Measurements from ENCODE around the gene XNDC1N.
"Not testable (repeated sequence)": the region's sequence is repeated elsewhere in the genome, so short reads cannot be mapped to it uniquely, and the experiment has no call there.

XNDC1N gene

GRCh38 chr11:71930556-71931244 is 2.3 kb upstream of the XNDC1N start:
- no peak for DNase-seq

GRCh38 chr11:71929491-71929890 is 1.1 kb upstream of the XNDC1N start:
- DNase-seq: no peak

DNA sequence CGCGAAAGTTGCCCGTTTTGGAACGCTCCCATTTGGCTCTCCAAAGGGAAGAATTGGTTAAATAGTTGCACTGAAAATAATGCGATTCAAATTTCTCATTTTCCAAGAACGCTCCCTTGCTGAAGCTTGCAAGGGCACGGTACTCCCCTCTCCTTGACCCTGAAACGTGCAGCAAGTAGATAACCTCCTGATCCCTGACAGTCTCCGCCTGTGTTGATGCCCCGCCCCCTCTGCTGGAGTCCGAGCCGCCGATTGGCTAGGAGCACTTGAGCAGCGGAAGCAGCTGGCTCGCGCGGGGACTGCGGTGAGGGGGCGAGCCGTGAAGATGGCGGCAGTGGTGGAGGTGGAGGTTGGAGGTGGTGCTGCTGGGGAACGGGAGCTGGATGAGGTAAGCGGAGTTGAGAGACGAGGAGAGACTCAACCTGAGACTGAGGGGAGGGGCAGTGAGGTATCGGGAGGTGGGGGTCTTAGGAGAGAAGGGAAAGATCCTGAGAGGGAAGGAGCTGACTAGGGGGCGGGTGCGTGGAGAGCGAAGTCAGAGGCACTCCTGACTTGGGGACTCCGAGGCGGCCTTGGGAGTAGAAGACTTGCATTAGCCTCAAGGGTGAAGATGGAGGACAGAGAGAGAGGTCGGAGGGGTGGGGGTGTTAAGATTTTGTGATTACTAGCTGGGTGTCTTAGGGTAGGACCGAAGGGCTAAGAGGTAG is 496 bp upstream of the XNDC1N start, which contains the start of gene RNF121:
TSS of gene RNF121 (plus strand) at position 310 of the 707 bp plus-strand sequence. CDS start at position 326, 16 bp downstream.
- peak; percentile 98 for DNase-seq

DNA sequence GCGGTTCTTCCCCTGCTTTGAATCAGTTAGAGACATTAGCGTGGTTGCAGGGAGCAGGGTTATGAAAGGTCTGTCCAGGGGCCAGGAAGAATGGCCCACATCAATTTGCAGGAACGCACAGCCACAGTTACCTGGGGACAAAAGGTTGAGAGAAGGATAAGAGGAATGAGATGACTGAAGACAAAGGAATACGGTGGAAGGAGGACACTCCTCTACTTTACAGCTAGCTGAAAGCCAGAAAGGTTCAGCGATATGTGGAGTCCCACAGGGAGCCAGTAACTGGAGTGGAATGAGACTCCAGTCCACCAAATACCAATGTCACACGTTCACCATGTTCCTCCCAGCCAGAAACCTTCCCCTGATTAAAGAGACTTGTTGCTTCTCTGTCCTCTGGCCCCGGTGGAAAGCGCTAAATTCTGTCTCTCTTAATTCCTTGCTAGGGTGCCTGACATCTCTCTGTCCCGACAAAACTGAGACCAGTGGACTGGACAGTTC is 10.7 kb downstream of the XNDC1N start:
- no peak for DNase-seq

DNA sequence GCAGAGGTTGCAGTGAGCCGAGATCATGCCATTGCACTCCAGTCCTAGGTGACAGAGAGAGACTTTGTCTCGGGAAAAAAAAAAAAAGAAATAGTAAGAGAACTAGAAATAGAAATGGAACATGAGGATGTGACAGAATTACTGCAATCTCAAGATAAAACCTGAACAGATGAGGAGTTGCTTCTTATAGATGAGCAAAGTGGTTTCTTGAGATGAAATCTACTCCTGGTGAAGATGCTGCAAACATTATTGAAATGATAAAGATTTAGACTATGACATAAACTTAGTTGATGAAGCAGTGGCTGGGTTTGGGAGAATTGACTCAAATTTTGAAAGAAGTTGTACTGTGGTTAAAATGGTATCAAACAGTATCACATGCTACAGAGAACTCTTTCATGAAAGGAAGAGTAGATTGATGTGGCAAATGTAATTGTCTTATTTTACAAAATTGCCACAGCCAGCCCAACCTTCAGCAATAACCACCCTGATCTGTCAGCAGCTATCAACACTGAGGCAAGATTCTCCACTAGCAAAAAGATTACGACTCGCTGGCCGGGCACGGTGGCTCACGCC is 13.7 kb downstream of the XNDC1N start:
- DNase-seq: no peak

DNA sequence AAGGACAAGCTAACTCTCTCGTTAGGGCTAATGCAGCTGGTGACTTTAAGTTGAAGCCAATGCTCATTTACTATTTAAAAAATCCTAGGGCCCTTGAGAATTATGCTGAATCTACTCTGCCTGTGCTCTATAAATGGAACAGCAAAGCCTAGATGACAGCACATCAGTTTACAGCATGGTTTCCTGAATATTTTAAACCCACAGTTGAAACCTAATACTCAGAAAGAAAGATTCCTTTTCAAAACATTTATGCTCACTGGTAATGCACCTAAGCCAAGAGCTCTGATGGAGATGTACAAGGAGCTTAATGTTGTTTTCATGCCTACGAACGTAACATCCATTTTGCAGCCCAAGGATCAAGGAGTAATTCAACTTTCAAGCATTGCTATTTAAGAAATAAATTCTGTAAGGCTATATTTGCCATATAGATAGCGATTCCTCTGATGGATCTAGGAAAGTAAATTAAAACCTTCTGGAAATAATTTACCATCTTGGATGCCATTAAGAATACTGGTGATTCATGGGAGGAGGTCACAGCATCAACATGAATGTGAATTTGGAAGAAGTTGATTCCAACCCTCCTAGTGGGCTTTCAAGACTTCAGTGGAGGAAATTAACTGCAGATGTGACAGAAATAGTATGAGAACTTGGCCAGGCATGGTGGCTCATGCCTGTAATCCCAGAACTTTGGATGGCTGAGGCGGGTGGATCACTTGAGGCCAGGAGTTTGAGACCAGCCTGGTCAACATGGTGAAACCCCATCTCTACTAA is 14.5 kb downstream of the XNDC1N start:
- no peak for DNase-seq

GRCh38 chr11:71911986-71912340 is 16.4 kb downstream of the XNDC1N start:
- DNase-seq: not testable (repeated sequence)

- not testable (repeated sequence) for DNase-seq
Measured at GRCh38 chr11:71911321-71911985, 16.9 kb downstream of the XNDC1N start.

- not testable (repeated sequence) for DNase-seq
Measured at GRCh38 chr11:71910775-71911174, 17.6 kb downstream of the XNDC1N start.

DNA sequence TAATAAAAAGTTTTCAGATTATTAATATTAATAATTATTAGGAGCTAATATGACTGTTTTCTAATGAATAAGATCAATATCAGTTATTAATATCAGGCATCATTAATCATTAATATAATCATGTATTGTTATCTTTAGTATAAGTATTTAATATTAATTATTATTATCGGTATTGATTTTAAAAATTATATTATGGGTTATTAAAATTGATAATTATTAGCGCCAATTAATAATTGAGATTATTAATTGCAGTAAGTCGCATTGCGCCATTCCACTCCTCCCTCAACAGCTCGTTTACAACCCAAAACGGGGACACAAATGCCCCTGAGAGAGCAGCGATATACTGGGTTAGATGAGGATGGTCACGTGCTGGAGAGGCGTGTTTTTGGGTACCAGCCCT is 20.2 kb downstream of the XNDC1N start:
- no peak for DNase-seq

DNA sequence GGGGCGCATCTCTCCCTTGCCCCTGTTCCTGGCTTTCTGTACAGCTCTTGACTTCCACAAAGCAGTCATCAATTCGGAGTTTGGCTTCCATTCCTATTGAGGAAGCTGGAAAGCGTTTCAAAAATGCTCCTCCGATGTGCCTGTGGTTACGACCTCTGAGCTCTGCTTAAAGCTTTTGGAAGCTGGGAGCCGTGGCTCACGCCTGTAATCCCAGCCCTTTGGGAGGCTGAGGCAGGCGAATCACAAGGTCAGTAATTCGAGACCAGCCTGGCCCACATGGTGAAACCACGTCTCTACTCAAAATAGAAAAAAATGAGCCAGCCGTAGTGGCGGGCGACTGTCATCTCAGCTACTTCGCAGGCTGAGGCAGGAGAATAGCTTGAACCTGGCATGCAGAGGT is 27.3 kb downstream of the XNDC1N start:
- DNase-seq: peak; percentile 27

- DNase-seq: no peak
Measured at GRCh38 chr11:71895961-71896360, 32.4 kb downstream of the XNDC1N start.

DNA sequence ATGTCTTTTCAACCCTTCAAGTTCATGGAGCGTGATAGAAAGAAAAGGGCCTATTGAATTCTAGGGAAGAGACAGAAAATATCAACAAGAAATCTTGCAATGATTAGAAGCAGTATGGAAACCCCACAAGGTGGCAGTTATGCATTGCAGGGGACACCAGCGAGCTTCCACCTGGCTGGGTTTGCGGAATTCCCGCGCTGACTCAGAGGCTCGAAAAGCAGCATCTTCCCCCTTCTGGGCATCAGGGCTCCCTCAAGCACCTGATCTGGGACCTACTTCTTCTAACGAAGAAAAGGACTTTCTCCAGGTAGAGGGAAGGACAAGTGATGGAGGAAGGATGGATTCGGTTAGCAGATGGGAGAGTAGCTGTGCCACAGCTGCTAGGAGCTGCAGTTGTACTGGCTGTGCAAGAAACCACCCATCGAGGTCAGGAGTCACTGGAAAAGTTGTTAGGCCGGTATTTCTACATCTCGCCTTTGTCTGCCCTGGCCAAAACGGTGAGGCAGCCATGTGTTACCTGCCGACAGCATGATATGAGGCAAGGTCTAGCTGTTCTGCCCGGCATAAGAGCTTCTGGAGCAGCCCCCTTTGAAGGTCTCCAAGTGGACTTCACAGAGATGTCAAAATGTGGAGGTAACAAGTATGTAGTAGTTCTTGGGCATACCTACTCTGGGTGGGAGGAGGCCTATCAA is 39.1 kb downstream of the XNDC1N start:
- not testable (repeated sequence) for DNase-seq

DNA sequence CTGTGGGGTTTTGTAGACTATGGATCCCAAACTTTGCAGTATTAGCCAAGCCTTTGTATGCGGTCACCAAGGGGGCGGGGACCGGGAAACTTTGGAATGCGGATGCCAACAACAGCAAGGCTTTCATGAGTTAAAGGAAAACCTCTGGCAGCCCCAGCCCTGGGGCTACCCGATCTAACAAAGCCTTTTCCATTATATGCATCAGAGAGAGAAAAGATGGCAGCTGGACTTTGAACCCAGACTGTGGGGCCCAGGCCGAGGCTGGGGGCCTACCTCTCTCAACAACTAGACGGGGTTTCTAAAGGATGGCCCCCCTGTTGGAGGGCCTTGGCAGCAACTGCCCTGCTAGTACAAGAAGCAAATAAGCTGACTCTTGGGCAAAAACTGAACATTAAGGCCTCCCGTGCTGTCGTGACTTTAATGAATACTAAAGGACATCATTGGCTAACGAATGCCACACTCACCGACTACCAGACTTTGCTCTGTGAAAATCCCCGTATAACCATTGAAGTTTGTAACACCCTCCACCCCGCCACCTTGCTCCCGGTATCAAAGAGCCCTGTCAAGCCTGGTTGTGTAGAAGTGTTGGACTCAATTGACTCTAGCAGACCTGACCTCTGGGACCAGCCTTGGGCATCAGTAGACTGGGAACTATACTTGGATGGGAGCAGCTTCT is 39.9 kb downstream of the XNDC1N start:
- not testable (repeated sequence) for DNase-seq

DNA sequence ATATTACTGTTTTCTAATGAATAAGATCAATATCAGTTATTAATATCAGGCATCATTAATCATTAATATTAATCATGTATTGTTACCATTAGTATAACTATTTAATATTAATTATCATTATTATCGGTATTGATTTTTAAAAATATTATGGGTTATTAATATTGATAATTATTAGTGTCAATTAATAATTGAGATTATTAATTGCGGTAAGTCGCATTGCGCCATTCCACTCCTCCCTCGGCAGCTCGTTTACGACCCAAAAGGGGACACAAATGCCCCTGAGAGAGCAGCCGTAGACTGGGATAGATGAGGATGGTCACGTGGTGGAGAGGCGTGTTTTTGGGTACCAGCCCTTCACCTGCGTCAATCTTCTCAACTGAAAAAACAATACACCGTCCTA is 42.6 kb downstream of the XNDC1N start:
- not testable (repeated sequence) for DNase-seq
